Neural progenitor cell (in vitro differentiated cells): ENCODE data around the gene CDCP1. TPM values are rescaled to one million over a fixed set of nuclear protein-coding genes. Genes with fewer than 3 reads are reported as not detected.
A peak's percentile ranks its signal among the peaks of the same experiment; 100 is the strongest.

Experiments used
- DNase-seq: peaks from one replicate; pipeline ENCODE4 v3.0.0-alpha.2; 2016; ENCODE audit warnings: low spot score
- H2AFZ ChIP-seq: fragments of 200-600 bp; sonication (generic); replicated peaks from 2 replicates; pipeline ENCODE4 v1.6.1; 2016; ENCODE audit warnings: antibody characterized with exemption
- H3F3A ChIP-seq: fragments of 200-600 bp; sonication (generic); 2 replicates; pipeline ENCODE4 v1.6.1; 2016; ENCODE audit warnings: antibody characterized with exemption, low read depth
- H3K27ac ChIP-seq: fragments of 200-600 bp; sonication (generic); 2 replicates; pipeline ENCODE4 v1.5.1; 2016; ENCODE audit warnings: mild to moderate bottlenecking
- H3K27me3 ChIP-seq: fragments of 200-600 bp; sonication (generic); 2 replicates; pipeline ENCODE4 v1.6.1; 2016; ENCODE audit warnings: mild to moderate bottlenecking, moderate library complexity
- H3K36me3 ChIP-seq: fragments of 200-600 bp; sonication (generic); 2 replicates; pipeline ENCODE4 v1.5.1; 2016
- H3K4me1 ChIP-seq: fragments of 200-600 bp; sonication (generic); 2 replicates; pipeline ENCODE4 v1.6.1; 2016; ENCODE audit warnings: mixed run types
- H3K4me2 ChIP-seq: fragments of 200-600 bp; sonication (generic); 2 replicates; pipeline ENCODE4 v1.6.1; 2016
- H3K4me3 ChIP-seq: fragments of 200-600 bp; sonication (generic); 2 replicates; pipeline ENCODE4 v1.5.1; 2016
- H3K79me2 ChIP-seq: fragments of 200-600 bp; sonication (generic); 2 replicates; pipeline ENCODE4 v1.6.1; 2016; ENCODE audit warnings: low read depth
- H3K9ac ChIP-seq: fragments of 200-600 bp; sonication (generic); 2 replicates; pipeline ENCODE4 v1.6.1; 2016
- H3K9me3 ChIP-seq: fragments of 200-600 bp; sonication (generic); 2 replicates; pipeline ENCODE4 v1.5.1; 2016; ENCODE audit warnings: low read depth
- H4K20me1 ChIP-seq: fragments of 200-600 bp; sonication (generic); 2 replicates; pipeline ENCODE4 v1.6.1; 2016; ENCODE audit warnings: low read depth
- H3K27ac Mint-ChIP-seq: 3 replicates; pipeline ENCODE4 v1.8.0; 2021; ENCODE audit warnings: mixed read lengths
- H3K27me3 Mint-ChIP-seq: 2 replicates; pipeline ENCODE4 v1.8.0; 2022; ENCODE audit warnings: low read depth, mild to moderate bottlenecking, inconsistent platforms, moderate library complexity, mixed read lengths; ENCODE audit not compliant: insufficient read depth
- H3K36me3 Mint-ChIP-seq: 3 replicates; pipeline ENCODE4 v1.8.0; 2021; ENCODE audit warnings: mixed read lengths
- H3K4me1 Mint-ChIP-seq: 3 replicates; pipeline ENCODE4 v1.8.0; 2021; ENCODE audit warnings: mixed read lengths
- H3K4me3 Mint-ChIP-seq: 3 replicates; pipeline ENCODE4 v1.8.0; 2021; ENCODE audit warnings: mild to moderate bottlenecking, moderate library complexity, mixed read lengths
- H3K9me3 Mint-ChIP-seq: 3 replicates; pipeline ENCODE4 v1.8.0; 2020; ENCODE audit warnings: mixed read lengths
- CTCF ChIP-seq: fragments of 200-600 bp; sonication (generic); IDR thresholded peaks from 2 replicates; pipeline ENCODE4 v1.5.1; 2017; ENCODE audit warnings: antibody characterized with exemption, mild to moderate bottlenecking
- EZH2 ChIP-seq: fragments of 200-600 bp; sonication (generic); IDR thresholded peaks from 2 replicates; pipeline ENCODE4 v1.6.1; 2017; ENCODE audit warnings: antibody characterized with exemption, mild to moderate bottlenecking, moderate library complexity
- EZH2phosphoT487 ChIP-seq: fragments of 200-600 bp; sonication (generic); IDR thresholded peaks from 2 replicates; pipeline ENCODE4 v1.6.1; 2017; ENCODE audit warnings: antibody characterized with exemption
- total RNA-seq: library from RNA; depleted of rRNA; stranded (reverse); fragments of >200 nt; gene quantifications from 2 replicates; pipeline ENCODE4 v1.2.3, GENCODE V29; 2015; ENCODE audit warnings: low replicate concordance

Gene CDCP1
- total RNA-seq, 1 donor from 2014 or later, result 0.24 TPM

DNA sequence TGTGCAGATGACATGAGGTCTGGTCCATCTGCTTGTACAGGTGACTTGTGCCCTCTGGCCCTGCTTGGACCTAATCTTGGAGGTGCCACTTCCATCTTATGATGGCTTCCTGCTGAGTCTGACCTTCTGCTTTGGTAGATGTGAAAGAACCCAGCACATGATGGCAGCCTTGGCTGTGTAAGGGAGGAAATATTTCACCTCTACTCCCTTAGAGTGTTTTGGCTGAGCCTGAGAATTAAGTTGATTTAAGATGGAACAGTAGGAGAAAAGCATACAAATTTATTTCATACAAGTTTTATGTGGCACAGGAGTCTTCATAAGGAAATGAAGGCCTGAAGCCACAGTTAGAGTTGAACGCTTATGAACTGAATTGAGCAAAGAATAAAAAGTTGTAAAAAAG, 27.6 kb upstream of the CDCP1 start:
- H3K79me2 ChIP-seq, result no peaks in the 10 kb centered on the region
- no peak overlapping the region for H3K4me3 Mint-ChIP-seq
- H3K27ac ChIP-seq, result no peak overlapping the region
- no peaks in the 10 kb centered on the region for H3F3A ChIP-seq
- H3K9me3 Mint-ChIP-seq, result no peaks in the 10 kb centered on the region
- no peaks in the 10 kb centered on the region for H3K36me3 Mint-ChIP-seq
- H3K27me3 Mint-ChIP-seq, result peaks cover 11% of the 10 kb centered on the region
- DNase-seq, result no peak
- no peak overlapping the region for H2AFZ ChIP-seq
- H3K27ac Mint-ChIP-seq, result no peak overlapping the region
- H4K20me1 ChIP-seq, result no peaks in the 10 kb centered on the region
- no peaks in the 10 kb centered on the region for H3K9me3 ChIP-seq
- no peak overlapping the region for H3K4me3 ChIP-seq
- TF ChIP-seq CTCF (no peak), EZH2phosphoT487 (no peak), EZH2 (no peak)
- no peaks in the 10 kb centered on the region for H3K27me3 ChIP-seq
- H3K4me2 ChIP-seq, result no peak overlapping the region
- no peaks in the 10 kb centered on the region for H3K4me1 ChIP-seq
- H3K9ac ChIP-seq, result no peak overlapping the region
- H3K4me1 Mint-ChIP-seq, result peaks cover 19% of the 10 kb centered on the region
- H3K36me3 ChIP-seq, result no peaks in the 10 kb centered on the region

DNA sequence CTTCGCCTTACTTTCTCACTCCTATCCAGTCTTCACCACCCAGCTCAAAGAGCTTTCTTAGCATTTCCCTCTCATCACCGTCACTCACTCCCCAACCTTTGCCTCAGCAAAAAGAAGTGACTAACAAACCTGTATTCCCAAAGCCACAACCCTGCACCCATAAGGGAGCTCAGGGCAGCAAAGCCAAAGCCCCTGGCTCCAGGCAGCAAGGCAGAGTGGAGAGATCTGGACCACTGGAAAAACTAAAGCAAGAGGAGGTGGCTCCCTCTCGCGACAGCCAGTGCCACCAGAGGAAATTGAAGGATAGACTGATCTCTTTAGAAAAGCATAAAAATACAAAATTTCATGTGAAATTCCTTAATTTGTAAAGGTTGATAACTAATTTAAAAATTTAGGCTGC, 25.1 kb upstream of the CDCP1 start:
- Mint-ChIP-seq H3K4me1 (peaks cover 38% of the 10 kb centered on the region), H3K27me3 (peaks cover 11% of the 10 kb centered on the region), H3K36me3 (no peaks in the 10 kb centered on the region), H3K27ac (no peak overlapping the region), H3K4me3 (peak overlapping the region; percentile 67), H3K9me3 (peaks cover 2% of the 10 kb centered on the region)
- Histone ChIP-seq H2AFZ (no peak overlapping the region), H3K4me2 (no peak overlapping the region), H4K20me1 (no peaks in the 10 kb centered on the region), H3K9me3 (no peaks in the 10 kb centered on the region), H3K4me1 (peaks cover 4% of the 10 kb centered on the region), H3K27me3 (peaks cover 23% of the 10 kb centered on the region), H3K27ac (no peak overlapping the region), H3K4me3 (no peak overlapping the region), H3K36me3 (no peaks in the 10 kb centered on the region), H3K9ac (no peak overlapping the region), H3F3A (no peaks in the 10 kb centered on the region), H3K79me2 (no peaks in the 10 kb centered on the region)
- DNase-seq, result no peak
- TF ChIP-seq EZH2phosphoT487 (no peak), CTCF (no peak), EZH2 (no peak)

- no peak overlapping the region for H3K27ac ChIP-seq
- Mint-ChIP-seq H3K9me3 (peaks cover 11% of the 10 kb centered on the region), H3K27me3 (peaks cover 14% of the 10 kb centered on the region), H3K4me1 (peaks cover 39% of the 10 kb centered on the region), H3K36me3 (peaks cover 2% of the 10 kb centered on the region), H3K27ac (peak overlapping the region; percentile 4), H3K4me3 (no peak overlapping the region)
- H3K9me3 ChIP-seq, result no peaks in the 10 kb centered on the region
- H3K27me3 ChIP-seq, result peaks cover 24% of the 10 kb centered on the region
- no peaks in the 10 kb centered on the region for H3K79me2 ChIP-seq
- no peak for DNase-seq
- peaks cover 4% of the 10 kb centered on the region for H3K4me1 ChIP-seq
- no peak overlapping the region for H3K4me2 ChIP-seq
- no peak overlapping the region for H2AFZ ChIP-seq
- H3K36me3 ChIP-seq, result no peaks in the 10 kb centered on the region
- no peaks in the 10 kb centered on the region for H4K20me1 ChIP-seq
- no peaks in the 10 kb centered on the region for H3F3A ChIP-seq
- no peak overlapping the region for H3K4me3 ChIP-seq
- TF ChIP-seq CTCF, result no peak
- TF ChIP-seq EZH2, result no peak
- TF ChIP-seq EZH2phosphoT487, result no peak
- no peak overlapping the region for H3K9ac ChIP-seq
These were observed 23.9 kb upstream of the CDCP1 start for GRCh38 chr3:45170096-45170495.
